Fibroblast of mammary gland (primary cell): ENCODE measurements around the gene UBAP2L.
"Not testable (repeated sequence)": the region's sequence is repeated elsewhere in the genome, so short reads cannot be mapped to it uniquely, and the experiment has no call there.

ENCODE experiments used
- DNase-seq: peaks from one replicate; pipeline ENCODE4 v3.0.0-alpha.2; 2010; ENCODE audit warnings: low read depth
- H3K4me3 ChIP-seq: 2 replicates; pipeline ENCODE4 v1.5.1; 2011; ENCODE audit warnings: low read depth, mild to moderate bottlenecking, low read length, moderate library complexity; ENCODE audit not compliant: control insufficient read depth
- TF ChIP-seq, protein P1 (sequence below): conservative IDR thresholded peaks from 2 replicates; pipeline ENCODE4 v1.5.1; 2011; ENCODE audit warnings: low read depth, low read length, inconsistent platforms; ENCODE audit not compliant: control insufficient read depth, insufficient read depth

UBAP2L gene

DNA sequence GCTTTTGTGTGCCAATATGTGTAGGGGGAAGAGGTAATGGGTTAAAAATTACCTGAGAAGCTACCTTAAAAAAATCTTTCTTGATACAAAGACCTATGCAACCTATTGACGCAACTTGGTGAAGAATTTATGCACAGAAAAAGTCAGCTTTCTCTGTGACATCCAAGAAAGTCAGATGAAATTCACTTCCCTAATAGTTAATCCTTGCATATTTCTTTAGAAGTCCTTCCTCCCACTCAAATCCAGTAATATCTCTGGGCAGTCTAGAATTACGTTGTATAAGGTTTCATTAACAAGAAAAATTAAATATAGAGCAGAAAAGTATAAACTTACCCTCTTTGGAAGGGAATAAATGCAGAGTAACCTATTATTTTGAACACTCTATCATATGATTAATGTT is 2.9 kb downstream of the UBAP2L start:
- TF ChIP-seq, protein P1, sequence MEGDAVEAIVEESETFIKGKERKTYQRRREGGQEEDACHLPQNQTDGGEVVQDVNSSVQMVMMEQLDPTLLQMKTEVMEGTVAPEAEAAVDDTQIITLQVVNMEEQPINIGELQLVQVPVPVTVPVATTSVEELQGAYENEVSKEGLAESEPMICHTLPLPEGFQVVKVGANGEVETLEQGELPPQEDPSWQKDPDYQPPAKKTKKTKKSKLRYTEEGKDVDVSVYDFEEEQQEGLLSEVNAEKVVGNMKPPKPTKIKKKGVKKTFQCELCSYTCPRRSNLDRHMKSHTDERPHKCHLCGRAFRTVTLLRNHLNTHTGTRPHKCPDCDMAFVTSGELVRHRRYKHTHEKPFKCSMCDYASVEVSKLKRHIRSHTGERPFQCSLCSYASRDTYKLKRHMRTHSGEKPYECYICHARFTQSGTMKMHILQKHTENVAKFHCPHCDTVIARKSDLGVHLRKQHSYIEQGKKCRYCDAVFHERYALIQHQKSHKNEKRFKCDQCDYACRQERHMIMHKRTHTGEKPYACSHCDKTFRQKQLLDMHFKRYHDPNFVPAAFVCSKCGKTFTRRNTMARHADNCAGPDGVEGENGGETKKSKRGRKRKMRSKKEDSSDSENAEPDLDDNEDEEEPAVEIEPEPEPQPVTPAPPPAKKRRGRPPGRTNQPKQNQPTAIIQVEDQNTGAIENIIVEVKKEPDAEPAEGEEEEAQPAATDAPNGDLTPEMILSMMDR = no peak
- no peak overlapping the region for H3K4me3 ChIP-seq
- DNase-seq = no peak

DNA sequence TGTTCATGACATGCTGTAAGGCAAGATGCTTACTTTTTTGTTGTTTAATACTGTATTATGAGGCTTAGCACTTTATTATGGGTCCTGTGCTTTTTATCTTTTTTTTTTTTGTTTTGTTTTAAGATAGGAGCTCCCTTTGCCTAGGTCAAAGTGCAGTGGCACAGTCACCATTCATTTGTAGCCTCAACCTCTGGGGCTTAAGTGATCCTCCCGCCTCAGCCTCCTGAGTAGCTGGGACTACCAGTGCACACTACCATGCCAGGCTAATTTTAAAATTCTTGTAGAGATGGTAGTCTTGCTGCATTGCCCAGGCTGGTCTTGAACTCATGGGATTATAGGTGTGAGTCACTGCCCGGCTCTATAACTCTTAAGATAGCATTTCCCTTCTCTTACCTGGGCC is 4.6 kb downstream of the UBAP2L start:
- no peak overlapping the region for H3K4me3 ChIP-seq
- no peak for DNase-seq
- TF ChIP-seq, protein P1 = no peak

DNA sequence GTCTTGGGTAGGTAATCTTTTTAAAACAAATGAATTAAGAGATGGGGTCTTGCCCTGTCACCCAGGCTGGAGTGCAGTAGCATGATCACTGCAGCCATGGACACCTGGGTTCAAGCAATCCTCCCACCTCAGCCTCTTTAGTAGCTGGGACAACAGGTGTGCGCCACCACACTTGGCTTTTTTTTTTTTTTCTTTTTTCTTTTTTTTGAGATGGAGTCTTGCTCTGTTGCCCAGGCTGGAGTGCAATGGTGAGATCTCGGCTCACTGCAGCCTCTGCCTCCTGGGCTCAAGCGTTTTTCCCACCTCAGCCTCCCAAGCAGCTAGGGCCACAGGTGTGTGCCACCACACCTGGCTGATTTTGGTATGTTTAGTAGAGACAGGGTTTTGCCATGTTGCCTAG is 10.4 kb downstream of the UBAP2L start:
- not testable (repeated sequence) for H3K4me3 ChIP-seq, DNase-seq

DNA sequence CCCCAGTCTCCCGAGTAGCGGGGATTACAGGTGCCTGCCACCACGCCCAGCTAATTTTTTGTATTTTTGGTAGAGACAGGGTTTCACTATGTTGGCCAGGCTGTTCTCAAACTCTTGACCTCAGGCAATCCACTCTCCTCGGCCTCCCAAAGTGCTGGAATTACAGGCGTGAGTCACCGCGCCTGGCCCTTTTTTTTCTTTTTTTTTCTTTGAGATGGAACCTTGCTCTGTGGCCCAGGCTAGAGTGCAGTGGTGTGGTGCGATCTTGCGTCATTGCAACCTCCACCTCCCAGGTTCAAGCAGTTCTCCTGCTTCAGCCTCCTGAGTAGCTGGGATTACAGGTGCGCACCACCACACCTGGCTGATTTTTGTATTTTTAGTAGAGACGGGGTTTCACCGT is 12.4 kb downstream of the UBAP2L start:
- not testable (repeated sequence) for DNase-seq, H3K4me3 ChIP-seq

DNA sequence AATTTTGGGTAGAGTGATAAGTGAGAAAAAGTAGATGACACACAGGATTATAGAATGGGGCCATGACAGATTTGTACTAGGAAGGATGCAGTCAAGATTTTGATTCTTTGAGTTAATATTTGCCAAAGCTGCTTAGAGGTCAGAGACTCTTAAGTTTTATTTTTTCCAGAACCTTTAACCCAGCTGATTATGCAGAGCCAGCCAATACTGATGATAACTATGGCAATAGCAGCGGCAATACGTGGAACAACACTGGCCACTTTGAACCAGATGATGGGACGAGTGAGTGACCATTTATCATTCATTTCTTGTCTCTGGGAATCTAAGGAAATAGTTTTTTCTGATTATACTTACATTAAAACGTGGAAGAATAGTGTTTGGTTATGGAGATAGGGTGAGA is 16.1 kb downstream of the UBAP2L start:
- TF ChIP-seq, protein P1 = no peak
- no peak overlapping the region for H3K4me3 ChIP-seq
- no peak for DNase-seq

DNA sequence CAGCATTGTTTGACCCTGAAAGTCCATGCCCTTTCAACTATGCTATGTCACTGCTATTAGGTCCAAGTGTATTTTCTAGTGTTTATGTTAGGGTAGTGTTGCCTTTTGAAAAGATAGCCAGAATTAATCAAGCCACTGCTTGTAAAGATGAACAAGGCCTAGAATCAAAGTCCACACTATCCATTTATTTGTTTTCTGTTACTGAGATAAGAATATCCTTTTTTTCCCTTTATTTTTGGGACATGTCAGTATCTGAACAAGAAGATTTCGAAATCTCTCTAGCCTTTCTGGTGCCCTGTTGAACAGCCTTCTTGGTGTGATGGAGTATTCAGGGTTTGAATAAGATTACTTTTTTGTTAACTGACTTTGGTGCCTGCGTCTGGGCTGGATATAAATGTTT is 16.7 kb downstream of the UBAP2L start:
- no peak for DNase-seq
- no peak overlapping the region for H3K4me3 ChIP-seq
- TF ChIP-seq, protein P1 = no peak

DNA sequence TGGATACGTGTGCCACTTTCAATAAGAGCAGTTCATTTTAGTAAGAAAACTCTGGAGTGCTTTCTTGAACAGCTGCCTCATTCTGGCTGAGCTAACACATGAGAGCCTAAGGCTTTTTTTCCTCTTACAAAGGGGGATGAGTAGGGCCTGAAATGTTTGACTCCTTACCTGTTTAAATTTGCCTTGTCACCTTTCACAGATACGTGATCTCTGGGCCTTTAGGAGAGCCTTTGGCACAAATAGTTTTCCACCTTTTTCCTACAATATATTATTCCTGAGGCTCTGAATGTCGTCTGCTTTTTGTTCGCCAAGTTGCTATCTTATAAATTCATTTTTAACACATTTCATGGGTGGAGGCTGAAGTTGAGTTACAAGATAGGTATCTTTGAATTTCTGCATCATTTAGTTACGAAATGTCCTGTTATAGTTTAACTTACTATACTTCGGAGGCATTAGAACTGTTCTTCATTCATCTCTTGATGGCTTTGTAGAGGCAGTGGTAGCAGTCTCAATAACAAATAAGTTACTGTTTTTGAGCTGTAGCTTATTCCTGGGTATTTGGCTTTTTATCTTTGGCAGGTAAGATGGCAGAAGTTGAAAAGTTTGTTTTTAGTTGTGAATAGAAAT is 17.2 kb downstream of the UBAP2L start:
- no peak overlapping the region for H3K4me3 ChIP-seq
- TF ChIP-seq, protein P1 = no peak
- no peak for DNase-seq

DNA sequence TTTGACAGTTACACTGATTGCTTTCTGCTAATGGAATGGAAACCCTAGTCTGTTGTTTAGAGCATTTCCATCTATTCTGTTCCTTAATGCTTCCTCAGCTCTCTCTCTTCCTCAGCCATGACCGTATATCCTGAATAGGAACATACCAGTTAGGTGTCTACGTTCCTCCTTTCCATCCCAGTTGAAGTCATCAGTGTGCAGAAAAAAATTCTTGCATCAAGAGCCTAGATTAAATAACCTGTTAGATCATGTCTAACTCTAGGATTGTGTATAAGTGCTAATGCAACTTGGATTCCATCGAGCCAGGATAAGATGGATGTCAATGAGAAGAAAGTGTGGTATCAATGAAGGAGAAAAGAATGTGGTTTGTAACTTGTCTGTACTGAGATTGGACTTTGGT is 18.7 kb downstream of the UBAP2L start:
- TF ChIP-seq, protein P1 = no peak
- no peak for DNase-seq
- no peak overlapping the region for H3K4me3 ChIP-seq
